GM20000 (cell line): ENCODE results near the gene KCNH4.

Experiments used
- DNase-seq: peaks from one replicate; pipeline ENCODE4 v3.0.0; 2012; ENCODE audit warnings: low spot score
- CTCF ChIP-seq: IDR thresholded peaks from 2 replicates; pipeline ENCODE4 v1.5.1; 2012; ENCODE audit warnings: mild to moderate bottlenecking, control low read depth; ENCODE audit errors: extremely low read depth, missing control alignments

The KCNH4 gene

DNA sequence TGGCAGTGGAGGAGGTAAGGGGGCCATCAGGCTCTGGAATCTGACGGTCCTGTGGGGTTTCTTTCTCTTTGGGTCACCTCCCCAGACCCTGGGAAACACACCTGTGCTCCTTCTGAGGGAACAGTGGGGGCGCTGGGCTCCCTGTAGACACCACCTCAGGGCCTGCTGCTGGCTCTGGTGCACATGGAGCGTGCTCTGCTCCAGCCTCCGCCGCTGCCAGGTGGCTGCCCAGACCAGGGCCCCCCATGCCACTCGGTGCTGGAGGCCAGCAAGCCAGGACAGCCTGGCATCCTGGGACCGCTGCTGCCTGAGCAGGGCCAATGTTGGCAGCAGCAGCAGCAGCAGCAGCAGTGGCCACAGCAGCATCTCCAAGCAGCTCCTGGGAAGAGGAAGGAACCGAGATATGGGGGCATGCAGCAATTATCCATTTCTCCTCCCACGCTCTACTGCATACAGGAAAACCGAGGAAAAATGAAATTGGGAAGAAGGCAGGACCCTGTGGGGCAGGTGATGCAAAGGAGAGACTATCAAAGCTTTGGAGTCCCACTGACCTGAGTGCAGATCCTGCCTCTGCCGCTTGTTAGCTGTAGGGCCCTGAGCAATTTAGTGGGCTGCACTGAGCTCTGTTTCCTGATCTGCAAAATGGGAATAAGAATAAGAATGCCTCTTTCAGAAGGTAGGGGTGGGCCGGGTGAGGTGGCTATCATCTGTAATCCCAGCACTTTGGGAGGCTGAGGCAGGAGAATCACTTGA, 12.4 kb upstream of the KCNH4 start:
- no peak for DNase-seq
- TF ChIP-seq CTCF = no peak

DNA sequence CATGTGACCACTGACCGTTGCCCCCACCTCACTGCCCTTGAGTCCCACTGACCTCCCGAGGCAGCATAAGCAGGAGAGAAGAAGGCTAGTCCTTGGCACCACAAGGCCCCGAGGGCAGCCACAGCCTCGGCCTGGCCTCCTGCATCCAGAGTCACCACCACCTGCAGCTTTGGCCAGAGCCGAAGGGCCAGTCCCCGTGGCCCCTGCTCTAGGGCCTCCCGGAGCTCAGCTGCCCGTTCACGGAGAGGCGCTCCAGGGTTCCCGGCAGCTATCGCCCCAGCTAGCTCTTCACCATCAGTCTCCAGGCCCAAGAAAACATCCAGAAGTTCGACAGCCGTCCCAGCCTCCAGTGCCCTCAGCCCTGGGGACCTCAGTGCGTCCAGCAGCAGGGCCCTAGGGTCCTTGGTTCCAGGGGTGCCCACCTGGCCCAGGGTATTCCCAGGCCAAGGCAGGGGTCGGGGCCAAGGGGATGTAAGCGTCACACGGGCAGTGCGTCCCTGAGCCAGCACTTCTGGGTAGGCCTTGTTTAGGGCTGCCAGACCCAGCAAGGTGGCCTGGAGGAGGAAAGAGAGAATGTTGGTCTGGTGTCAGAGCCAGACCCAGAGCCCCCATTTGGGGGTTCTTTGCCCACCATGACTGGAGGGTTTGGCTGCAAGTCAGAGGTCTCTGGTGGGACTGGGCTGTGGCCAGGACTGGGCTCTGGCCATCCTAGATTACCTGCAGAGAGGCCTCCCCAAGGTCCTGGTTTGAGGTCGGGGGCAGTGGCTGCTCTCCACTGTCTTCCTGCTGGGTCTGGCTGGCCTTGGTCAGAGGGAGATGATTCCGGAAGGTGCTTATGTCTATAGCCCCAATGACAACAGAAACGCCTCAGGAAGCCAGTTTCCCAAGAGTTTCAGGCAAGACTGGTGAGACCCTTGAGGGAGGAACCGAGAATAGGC, 11.5 kb upstream of the KCNH4 start:
- TF ChIP-seq CTCF = no peak
- no peak for DNase-seq

DNA sequence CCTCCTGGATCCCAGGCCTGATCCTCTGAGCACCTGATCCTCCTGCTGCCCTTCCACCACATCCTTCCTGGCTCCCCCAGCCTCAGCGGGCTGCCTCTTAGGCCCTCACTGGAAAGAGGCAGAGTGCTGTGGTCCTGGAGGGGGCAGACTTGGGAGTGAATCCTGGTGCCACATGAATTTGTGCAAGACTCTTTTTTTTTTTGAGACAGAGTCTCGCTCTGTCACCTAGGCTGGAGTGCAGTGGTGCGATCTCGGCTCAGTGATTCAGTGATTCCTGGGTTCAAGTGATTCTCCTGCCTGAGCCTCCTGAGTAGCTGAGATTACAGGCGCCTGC, 10.3 kb upstream of the KCNH4 start:
- DNase-seq = no peak
- TF ChIP-seq CTCF = no peak

- no peak for DNase-seq
- TF ChIP-seq CTCF = no peak
Observed at GRCh38 chr17:42190491-42191274, 9.7 kb upstream of the KCNH4 start.

DNA sequence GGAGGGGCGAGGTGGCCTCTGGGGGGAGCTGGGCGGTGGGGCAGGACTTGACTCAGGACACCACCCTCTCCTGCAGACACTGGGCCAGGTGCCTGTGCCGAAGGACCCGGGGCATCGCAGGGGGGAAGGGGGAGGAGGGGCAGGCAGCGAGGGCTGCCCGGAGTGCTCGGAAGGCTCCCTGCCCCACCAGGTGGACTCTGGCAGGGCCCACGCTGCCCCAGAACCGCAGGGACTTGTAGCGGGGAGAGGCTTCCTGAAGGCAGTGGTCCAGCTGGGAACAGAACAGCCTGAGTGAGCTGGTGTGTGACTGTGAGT, 8.7 kb upstream of the KCNH4 start:
- no peak for DNase-seq
- TF ChIP-seq CTCF = no peak

DNA sequence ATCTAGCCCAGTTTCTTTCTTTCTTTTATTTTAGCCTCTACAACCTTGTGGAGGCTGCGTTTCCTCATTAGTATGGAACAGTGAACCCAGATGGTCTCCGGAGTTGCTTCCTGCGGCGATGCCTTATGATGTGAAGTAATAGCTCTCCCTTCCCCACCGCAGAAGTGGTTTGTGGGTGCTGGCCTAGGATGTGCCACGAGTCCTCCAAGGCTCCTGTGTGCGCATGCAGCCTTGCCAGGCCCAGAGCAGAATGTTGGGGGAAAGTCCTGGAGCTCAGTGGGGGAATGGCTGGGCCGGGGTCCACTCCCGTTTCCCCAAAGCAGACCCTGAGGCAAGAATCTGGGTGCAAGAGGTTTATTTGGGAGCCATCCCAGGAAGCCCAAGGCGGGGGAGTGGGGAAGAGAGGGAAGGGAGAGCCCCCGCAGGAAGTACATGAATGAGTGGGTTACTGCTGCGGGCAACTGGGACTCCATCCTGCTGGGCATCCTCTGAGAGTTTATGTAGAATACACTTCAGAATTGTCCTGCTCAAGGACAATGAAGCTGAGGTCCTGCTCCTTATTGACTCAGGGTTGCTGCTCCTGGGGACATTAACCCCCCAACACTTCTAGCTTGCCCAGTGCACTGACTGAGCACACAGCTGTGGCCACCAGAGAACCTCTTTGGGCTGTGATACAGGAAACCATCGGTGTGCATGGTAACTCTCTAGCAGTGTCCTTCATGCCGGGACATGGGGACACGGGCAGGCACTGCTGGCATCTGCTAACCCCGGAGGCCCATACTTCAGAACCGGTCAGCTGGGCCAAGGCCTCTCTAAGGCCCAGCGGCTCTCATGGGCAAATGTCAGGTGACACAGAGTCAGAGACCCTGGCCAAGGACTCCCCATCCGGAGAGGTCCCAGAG, 8.1 kb upstream of the KCNH4 start:
- no peak for DNase-seq
- no peak for TF ChIP-seq CTCF
